DMS79 (cell line): ENCODE data around the gene PSMG1.
"Not testable (repeated sequence)": the region's sequence is repeated elsewhere in the genome, so short reads cannot be mapped to it uniquely, and the experiment has no call there.

Experiments
- DNase-seq: peaks from one replicate; lab custom pipeline; 2025; lab: John Stamatoyannopoulos, UW

Gene PSMG1

DNA sequence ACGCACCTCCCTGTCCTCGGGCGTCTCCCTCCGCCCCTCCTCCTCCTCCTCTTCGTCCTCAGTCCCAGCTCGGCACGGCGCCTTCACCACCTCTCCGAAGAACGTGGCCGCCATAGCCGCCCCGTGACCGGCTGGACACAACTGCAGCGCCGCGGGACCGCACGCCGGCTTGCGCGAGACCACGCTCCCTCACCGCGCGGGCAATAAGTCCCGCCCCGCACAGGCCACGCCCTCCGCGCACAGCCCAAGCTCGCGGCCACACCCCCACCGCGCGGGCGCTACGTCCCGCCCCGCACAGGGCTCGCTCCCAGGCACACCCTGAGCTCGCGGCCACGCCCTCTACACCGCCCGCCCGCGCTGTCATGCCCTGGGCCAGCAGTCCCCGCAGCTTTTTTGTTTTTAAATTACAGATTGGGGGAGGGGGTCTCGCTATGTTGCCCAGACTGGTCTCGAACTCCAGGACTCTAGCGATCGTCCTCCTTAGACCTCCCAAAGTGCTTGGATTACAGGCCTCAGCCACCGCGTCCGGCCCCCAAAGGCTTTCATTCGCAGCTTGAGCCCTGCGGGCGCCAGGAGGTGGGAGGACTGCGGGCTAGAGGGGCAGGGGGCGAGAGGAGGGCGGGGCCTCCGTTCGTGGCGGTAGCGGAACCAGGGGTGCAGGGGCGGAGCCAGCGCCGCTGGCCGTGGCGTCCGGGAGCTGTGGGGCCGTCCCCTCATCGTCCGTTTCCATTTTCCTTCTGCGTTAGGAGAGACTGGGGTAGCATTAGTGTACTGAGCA is at the start of gene PSMG1:
TSS of gene PSMG1 (minus strand) at position 180 of the 778 bp plus-strand sequence. CDS start at position 114, 66 bp downstream.
- peak; percentile 53 for DNase-seq

GRCh38 chr21:39232861-39233291 is 49.6 kb upstream of the PSMG1 start:
- DNase-seq, result no peak

- no peak for DNase-seq
These were observed 41.7 kb upstream of the PSMG1 start for GRCh38 chr21:39224930-39225329.

DNA sequence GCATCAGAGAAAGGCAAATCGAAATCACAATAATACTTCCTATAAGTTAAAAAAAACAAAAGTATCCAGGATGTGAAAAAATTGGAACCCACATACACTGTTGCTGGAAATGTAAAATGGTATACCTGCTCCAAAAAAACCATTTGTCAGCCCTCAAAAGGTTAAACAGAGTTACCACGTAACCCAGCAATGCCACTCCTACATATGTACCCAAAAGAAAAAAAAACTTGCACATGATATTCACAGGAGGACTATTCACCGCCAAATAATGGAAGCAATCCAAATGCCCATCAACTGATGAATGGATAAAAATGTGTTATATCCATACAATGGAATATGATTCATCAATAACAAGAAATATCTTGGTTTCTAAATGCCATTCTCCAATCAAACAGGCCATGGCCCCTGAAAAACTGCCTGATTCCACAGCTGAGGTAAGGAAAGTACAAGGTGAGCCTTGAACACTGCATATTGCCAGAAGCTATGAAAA is 38.8 kb upstream of the PSMG1 start:
- no peak for DNase-seq

GRCh38 chr21:39221282-39221996 is 38.2 kb upstream of the PSMG1 start:
- DNase-seq, result no peak

- not testable (repeated sequence) for DNase-seq
These were observed 37.6 kb upstream of the PSMG1 start for GRCh38 chr21:39220875-39221274.

DNA sequence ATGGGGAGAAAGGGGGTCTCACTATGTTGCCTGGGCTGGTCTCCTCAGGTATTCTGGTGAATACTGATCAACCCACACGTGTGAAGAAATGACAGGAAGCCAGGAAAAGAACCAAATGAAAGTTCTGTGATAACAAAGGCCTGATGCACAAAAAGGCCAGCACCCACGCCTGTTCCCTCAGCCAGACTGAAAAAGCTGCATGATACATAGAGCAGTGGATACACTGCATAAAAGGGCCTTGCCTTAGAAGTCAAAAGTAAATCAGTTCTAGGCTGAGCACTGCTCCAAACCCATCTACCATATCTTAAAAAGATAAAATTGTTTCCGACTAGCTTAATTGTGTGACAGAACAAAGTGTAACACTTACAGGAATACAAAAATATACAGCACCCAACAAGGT is 36.9 kb upstream of the PSMG1 start:
- no peak for DNase-seq

DNA sequence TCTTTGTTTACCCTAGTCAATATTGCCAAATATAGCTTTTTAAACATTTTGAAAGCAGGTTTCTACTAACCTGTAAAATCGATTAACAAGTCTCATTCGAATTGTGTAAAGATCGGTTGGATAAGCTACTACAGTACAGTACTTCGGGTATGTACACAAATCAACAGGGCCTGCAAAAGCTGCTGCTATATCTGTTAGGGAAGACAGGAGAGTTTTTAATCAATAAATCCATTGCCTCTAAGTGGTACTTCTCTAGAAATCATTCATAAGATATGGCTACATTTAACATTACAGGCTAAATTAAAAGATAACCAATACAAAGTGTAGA is 34.8 kb upstream of the PSMG1 start:
- DNase-seq, result no peak

GRCh38 chr21:39217356-39218081 is 34.3 kb upstream of the PSMG1 start:
- no peak for DNase-seq

GRCh38 chr21:39216290-39216689 is 33.0 kb upstream of the PSMG1 start:
- no peak for DNase-seq

- DNase-seq, result no peak
These were observed 31.8 kb upstream of the PSMG1 start for GRCh38 chr21:39215078-39215477.

DNA sequence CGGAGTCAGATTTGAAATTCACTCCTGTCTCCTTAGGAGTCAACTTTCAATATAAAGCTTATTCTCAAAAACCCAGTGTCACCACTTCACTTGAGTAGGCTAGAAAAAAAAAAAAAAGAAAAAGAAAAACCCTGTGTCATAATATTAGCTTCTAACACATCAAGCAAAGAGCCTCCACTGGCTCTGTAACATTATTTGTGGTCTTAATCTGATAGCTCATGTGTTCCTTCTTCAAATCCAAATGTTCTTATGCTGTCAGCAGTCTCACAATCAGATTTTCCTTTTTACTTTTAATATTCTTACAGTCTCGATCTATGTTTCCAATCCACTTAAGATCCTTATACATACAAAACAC is 26.1 kb upstream of the PSMG1 start:
- no peak for DNase-seq

GRCh38 chr21:39208624-39209333 is 25.5 kb upstream of the PSMG1 start:
- no peak for DNase-seq

DNA sequence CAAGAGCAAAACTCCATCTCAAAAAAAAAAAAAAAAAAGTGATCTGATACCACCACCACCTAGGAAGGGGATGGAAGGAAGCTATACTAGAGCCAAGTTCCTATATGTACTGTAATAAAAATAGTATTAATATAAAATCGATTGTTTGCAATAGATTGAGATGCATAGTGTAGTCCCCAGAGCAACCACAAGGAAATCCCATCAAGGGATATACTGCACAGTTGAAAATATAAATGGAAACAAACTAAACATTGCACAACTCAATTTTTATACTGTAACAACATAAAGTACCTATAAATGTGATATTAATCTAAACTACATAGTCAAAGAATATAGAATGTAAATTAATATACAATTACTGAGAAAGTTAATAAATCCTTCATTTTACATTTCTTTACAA is 20.9 kb upstream of the PSMG1 start:
- no peak for DNase-seq

- no peak for DNase-seq
These were observed 15.5 kb upstream of the PSMG1 start for GRCh38 chr21:39198800-39199199.

DNA sequence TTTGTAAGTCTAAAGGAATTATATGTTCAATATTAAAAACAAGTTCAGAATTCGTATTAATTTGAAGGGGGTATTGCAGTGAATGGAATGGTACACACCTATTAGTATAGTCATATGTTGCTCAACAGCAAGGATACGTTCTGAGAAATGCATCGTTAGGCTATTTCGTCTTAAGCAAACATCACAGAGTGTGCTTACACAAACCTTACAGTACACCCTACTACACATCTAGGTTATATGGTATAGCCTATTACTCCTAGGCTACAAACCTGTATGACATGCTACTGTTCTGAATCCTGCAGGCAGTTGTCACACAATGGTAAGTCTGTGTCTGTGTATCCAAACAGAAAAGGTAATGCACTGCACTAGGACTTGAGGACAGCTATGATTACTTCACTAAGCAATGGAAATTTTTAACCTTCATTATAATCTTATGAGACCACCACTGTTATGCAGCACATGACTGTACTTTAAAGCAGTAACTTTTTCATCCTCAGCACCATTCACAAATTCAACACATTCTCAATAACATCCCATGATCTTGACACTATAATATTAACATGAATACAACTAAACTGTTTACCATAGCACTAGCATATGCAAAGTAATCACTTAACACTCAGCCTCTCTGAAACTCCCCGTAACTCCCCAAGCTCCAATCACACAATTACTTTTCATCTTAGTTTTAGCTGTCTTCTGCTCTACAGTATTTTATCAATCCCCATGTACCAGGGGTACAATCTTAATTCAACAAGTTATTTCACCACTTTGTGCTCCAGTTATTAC is 14.4 kb upstream of the PSMG1 start:
- DNase-seq, result no peak

GRCh38 chr21:39196838-39197237 is 13.6 kb upstream of the PSMG1 start:
- no peak for DNase-seq

DNA sequence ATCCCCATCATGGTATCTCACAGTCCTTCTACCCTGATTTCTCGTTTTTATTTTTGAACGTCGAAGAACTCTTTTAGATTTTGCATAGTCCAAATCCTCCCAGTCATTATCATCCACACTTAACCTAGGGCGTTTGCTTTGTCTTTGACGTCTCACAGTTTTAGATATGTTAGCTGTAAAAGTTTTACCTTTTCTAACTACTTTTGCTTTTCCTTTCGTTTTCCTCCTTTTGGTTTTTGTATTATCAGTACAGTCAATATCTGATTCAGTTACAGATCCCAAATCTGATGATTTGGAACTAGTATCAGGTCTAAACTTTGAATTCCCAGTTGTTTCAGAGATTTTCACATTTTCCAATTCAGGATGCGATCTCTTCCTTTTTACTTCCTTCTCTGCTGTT is 13.1 kb upstream of the PSMG1 start:
- no peak for DNase-seq

- DNase-seq, result no peak
These were observed 10.1 kb upstream of the PSMG1 start for GRCh38 chr21:39193380-39193779.

- no peak for DNase-seq
These were observed 6.8 kb upstream of the PSMG1 start for GRCh38 chr21:39189857-39190604.
